Fibroblast of mammary gland (primary cell): ENCODE results near the gene GRIK4.

ENCODE experiments used
- DNase-seq: peaks from one replicate; pipeline ENCODE4 v3.0.0-alpha.2; 2010; ENCODE audit warnings: low read depth
- H3K4me3 ChIP-seq: 2 replicates; pipeline ENCODE4 v1.5.1; 2011; ENCODE audit warnings: low read depth, mild to moderate bottlenecking, low read length, moderate library complexity; ENCODE audit not compliant: control insufficient read depth
- CTCF ChIP-seq: conservative IDR thresholded peaks from 2 replicates; pipeline ENCODE4 v1.5.1; 2011; ENCODE audit warnings: low read depth, low read length, inconsistent platforms; ENCODE audit not compliant: control insufficient read depth, insufficient read depth

GRIK4 gene

DNA sequence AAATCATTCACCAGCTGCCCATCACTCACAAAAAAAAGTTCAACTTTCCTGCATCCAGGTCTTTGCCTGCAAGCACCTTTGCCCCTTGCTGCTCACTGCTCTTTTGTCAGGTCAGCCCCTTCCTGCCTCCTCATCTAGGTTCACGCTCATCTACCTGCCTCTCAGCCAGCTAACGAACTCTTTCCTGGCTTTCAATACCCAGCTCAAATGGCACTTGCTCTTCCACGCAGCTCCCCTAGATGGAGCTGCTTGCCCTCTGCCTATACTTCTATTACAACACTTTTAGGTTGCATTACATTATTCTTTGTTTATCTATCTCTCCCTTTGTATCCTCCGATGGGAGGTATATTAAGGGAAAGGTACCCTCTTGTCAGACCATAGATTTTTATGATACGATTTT lies 433.5 kb downstream of the GRIK4 start:
- DNase-seq = no peak
- peak; percentile 21 for TF ChIP-seq CTCF
- H3K4me3 ChIP-seq = no peak overlapping the region

DNA sequence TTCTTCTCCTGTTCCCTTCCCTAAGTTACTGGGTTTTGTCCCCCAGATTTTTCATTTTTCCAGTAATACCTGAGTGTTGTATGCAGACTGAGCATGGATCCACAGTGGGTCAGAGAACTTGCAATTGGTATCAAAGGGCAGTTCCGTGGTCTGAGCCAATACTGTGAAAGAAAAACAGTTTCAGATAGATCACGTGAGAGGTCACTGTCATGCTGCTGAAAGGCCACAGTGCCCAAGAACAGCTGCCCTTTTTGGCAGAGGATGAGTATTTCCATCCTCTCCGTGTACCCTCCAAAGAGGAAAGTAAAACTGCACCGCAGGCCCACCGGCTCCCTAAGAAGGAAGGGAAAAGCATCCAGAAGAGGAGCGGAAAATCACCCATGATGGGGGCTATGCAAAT lies 439.3 kb downstream of the GRIK4 start:
- no peak for TF ChIP-seq CTCF

DNA sequence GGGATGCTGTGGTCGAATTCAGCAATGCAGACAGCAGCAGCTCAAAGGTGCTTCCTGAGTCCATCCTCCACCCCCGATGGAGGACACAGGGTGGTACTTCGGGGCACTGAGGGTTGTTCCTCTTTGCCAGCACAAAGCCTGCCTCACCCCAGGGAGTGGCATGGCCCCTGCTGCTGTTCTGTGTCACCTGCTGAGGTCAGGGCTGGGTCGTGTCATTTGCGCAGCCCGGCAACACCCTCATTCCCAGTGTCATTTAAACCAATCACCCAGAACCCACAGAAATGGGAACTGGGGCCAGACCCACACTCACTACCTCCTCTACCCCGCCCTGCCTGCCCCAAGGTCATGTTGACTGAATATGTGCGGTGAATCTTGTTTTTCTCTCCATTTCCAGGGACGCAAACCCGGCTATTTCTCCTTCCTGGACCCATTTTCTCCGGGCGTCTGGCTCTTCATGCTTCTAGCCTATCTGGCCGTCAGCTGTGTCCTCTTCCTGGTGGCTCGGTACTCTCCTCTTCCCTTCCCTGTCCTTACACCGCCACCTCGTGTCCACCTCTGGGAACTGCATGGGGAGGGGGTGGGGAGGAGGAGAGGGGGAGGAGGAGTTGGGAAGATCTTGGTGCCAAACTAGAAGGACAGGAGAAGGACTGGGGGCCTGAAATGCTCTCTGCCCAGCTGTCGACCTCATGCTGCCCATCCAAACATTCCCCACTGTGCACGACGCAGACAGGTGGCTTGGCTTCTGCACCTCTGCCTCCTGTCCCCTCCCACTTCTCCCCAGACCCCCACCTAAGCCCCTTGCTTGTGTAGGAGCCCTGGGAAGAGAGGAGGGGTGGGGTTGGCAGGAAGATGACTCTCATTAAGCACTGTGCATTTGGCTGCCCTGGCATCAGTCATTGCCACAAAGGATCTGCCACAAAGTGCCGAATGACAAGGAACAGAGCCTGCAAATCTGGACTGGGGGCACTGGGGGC lies 441.2 kb downstream of the GRIK4 start:
- peak; percentile 73 for TF ChIP-seq CTCF
- no peak overlapping the region for H3K4me3 ChIP-seq

More for the DNA sequence above, 439.3 kb downstream of the GRIK4 start:
- H3K4me3 ChIP-seq = no peak overlapping the region
- no peak for DNase-seq

DNA sequence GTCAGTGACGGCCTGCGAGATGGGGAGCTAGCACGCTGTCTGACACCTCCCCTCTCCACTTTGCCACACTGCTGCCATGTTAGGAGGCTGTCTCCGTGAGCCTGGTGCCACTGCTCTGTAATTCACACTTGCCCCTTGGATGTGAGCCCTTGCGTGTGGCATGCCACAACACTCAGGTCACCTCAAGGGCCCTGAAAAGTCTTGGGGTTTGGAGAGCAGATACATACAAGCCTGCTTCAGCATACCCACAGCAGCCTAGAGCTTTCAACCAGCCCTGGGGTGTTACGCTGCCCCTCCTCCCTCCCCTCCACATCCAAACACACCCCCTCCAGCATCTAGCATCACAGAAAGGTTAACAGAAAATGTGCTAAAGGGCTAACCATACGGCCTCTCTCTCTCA lies 442.8 kb downstream of the GRIK4 start:
- H3K4me3 ChIP-seq = no peak overlapping the region
- no peak for TF ChIP-seq CTCF
- DNase-seq = no peak

More for the DNA sequence above, 441.2 kb downstream of the GRIK4 start:
- DNase-seq = peak; percentile 64

GRCh38 chr11:120956710-120957495 lies 445.4 kb downstream of the GRIK4 start:
- DNase-seq = no peak
- no peak for TF ChIP-seq CTCF

DNA sequence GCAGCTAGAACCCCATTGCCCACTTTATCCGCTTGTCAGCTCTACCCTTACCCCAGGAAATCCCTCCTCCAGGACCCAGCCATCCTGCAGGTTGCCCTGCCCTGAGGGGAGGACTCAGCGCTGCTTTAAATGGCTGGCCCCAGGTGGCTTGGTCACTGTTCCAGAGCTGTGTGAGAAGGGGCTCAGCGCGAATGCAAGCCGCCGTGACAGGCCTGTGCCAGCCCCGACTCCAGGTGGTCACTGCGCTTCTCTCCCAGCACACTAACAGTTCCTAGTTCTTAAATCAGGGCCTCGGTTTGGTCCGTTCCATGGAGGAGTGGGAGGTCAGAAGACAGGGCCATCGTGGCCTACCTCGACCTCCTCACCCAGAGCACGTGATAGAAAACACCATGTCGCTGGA lies 446.6 kb downstream of the GRIK4 start:
- H3K4me3 ChIP-seq = no peak overlapping the region
- no peak for TF ChIP-seq CTCF
- no peak for DNase-seq

More at GRCh38 chr11:120956710-120957495, 445.4 kb downstream of the GRIK4 start:
- no peak overlapping the region for H3K4me3 ChIP-seq
